HT-29 (cell line): ENCODE data around the gene UBE2H. TPM values are rescaled to one million over a fixed set of nuclear protein-coding genes. Genes with fewer than 3 reads are reported as not detected.
"Not testable (repeated sequence)": the region's sequence is repeated elsewhere in the genome, so short reads cannot be mapped to it uniquely, and the experiment has no call there.

Experiments used
- DNase-seq: peaks from one replicate; pipeline ENCODE4 v3.0.0-alpha.2; 2015; ENCODE audit warnings: low spot score
- total RNA-seq: library from RNA; depleted of rRNA; stranded (reverse); fragments of >200 nt; shearing (Covaris generic); gene quantifications from 2 replicates; pipeline ENCODE4 v1.2.3, GENCODE V29; 2014

The UBE2H gene
- total RNA-seq, 1 experiment from 2014 or later: 96.8 TPM

DNA sequence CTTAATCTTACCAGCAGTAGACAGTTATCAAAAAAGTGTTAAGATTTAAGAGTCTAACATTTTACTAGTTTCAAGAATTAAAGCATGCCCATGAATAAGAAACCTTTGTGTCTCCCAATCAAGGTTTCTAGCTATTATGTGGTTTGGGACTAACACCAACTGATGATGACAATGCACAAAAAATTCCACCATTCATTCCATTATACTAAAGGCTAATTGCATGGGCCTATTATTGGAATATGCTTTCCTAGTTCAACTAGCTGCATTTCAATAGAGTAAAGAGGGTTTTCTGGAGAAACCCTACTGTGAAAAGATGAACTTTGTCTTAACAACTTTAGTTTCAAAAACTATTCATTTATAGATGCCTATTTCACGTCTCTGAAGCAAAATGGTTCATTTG is 44.6 kb downstream of the UBE2H start:
- peak; percentile 20 for DNase-seq

- no peak for DNase-seq
Measured at GRCh38 chr7:129907122-129907736, 45.5 kb downstream of the UBE2H start.

- peak; percentile 99 for DNase-seq
Measured at GRCh38 chr7:129906700-129907099, 46.1 kb downstream of the UBE2H start.

- DNase-seq: no peak
Measured at GRCh38 chr7:129903935-129904334, 48.8 kb downstream of the UBE2H start.

DNA sequence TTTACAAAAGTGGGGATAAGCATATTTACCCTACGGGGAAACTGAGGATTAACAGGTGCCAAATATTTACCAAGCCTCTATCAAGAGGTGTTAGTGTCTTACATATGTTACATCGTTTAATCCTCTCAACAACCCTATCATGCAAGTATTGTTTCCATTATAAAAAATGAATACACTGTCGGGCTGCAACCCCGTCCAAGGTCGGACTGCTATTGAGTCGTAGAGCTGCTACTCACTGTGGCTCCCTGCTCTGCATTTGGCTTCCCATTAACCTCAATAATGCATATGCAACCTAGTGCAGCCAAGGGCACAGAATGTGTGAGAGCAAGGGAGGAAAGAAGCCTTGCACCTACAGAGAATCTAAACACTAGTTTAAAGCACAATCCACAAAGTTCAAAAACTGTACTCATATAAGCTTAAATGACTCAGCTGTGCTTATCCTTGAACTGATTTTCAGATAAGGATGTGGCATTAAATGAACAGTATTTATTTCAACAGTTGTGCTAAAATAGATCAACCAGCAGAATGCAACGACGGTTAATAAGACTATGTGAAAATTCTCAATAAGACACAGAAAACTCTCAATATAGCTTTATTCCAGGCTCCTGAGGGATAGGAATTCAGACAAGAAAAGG is 49.9 kb downstream of the UBE2H start:
- no peak for DNase-seq

- DNase-seq: no peak
Measured at GRCh38 chr7:129898502-129899160, 54.1 kb downstream of the UBE2H start.

DNA sequence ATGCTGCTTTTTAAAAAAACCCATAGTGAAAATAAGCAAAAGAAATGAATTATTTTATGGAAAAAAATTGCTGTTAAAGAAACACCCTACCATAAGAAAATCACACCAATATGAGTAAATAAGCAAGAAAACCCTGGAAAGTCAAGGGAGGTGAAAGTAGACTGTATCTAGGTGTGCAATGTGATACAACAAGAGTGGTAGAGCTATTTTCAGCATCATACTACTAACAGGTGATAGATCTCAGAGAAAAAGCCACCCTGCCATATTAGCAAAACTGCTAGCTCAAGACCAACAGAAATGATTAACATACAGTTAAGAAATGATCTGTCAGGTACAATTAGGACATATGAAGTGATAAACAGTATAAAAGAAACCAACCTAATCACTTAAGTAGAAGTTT is 54.8 kb downstream of the UBE2H start:
- DNase-seq: no peak

- peak; percentile 48 for DNase-seq
Measured at GRCh38 chr7:129896568-129897382, 56.0 kb downstream of the UBE2H start.

- DNase-seq: not testable (repeated sequence)
Measured at GRCh38 chr7:129894184-129894583, 58.6 kb downstream of the UBE2H start.

- DNase-seq: no peak
Measured at GRCh38 chr7:129890090-129890489, 62.7 kb downstream of the UBE2H start.

DNA sequence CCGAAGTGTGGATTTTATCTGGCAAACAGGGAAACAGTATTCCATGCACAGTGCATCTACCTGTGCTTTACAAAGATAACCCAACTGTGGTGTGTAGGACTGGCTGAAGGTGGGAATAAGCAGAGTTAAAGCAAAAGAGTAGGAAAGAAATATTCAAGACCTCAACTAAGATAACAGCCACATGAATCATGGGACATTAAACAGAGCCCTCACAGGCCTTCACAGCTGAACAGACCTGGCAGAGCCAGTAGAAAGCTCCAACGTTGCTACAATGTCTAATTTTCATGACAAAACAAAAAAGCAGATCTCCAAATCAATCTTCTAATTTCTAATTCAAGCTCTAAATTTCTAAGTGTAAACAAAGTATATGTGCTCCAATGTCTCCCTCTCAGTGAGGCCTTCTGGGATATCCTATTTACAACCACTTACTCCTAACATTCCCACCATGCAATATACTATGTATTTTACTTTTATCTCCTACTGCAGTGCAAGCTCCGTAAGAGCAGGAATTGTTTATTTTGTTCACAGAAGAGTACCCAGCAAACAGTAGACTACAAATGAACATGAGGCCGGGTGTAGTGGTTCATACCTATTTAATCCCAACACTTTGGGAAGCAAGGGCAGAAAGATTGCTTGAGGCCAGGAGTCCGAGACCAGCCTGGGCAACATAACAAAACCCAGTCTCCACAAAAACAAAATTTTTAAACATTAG is 63.5 kb downstream of the UBE2H start:
- DNase-seq: no peak

GRCh38 chr7:129887865-129888264 is 64.9 kb downstream of the UBE2H start:
- no peak for DNase-seq

GRCh38 chr7:129886818-129887186 is 66.0 kb downstream of the UBE2H start:
- no peak for DNase-seq

GRCh38 chr7:129886167-129886817 is 66.5 kb downstream of the UBE2H start:
- no peak for DNase-seq

GRCh38 chr7:129884495-129884894 is 68.3 kb downstream of the UBE2H start:
- DNase-seq: no peak

DNA sequence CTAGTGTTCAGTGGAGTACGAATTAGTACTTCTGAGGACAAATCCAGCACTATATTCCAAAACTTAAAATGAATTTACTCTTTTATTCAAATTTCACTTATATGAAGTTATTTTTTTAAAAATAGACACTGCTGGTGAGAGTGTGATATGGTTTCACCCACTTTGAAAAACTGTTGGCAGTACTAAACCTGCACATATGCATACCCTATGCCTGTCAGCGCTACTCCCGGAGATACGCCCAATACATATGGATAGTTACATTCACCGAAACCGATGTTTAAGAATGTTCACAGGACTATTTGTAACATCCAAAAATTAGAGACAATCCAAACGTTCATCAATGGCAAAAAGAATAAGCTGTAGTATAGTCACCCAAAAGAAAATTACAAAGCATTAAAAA is 69.6 kb downstream of the UBE2H start:
- no peak for DNase-seq

- DNase-seq: no peak
Measured at GRCh38 chr7:129882531-129882930, 70.2 kb downstream of the UBE2H start.

- DNase-seq: no peak
Measured at GRCh38 chr7:129877146-129877792, 75.5 kb downstream of the UBE2H start.

GRCh38 chr7:129875745-129876411 is 76.9 kb downstream of the UBE2H start:
- DNase-seq: no peak

- no peak for DNase-seq
Measured at GRCh38 chr7:129875160-129875559, 77.6 kb downstream of the UBE2H start.
